ENCODE measurements around the gene CCT6A.
"Not testable (repeated sequence)": the region's sequence is repeated elsewhere in the genome, so short reads cannot be mapped to it uniquely, and the experiment has no call there.

CCT6A gene

GRCh38 chr7:56104138-56104537, 52.6 kb downstream of the CCT6A start:
- DNase-seq: not testable (repeated sequence)

- peak; percentile 24 to 48 for DNase-seq
Measured at GRCh38 chr7:56105508-56105907, 53.9 kb downstream of the CCT6A start.

DNA sequence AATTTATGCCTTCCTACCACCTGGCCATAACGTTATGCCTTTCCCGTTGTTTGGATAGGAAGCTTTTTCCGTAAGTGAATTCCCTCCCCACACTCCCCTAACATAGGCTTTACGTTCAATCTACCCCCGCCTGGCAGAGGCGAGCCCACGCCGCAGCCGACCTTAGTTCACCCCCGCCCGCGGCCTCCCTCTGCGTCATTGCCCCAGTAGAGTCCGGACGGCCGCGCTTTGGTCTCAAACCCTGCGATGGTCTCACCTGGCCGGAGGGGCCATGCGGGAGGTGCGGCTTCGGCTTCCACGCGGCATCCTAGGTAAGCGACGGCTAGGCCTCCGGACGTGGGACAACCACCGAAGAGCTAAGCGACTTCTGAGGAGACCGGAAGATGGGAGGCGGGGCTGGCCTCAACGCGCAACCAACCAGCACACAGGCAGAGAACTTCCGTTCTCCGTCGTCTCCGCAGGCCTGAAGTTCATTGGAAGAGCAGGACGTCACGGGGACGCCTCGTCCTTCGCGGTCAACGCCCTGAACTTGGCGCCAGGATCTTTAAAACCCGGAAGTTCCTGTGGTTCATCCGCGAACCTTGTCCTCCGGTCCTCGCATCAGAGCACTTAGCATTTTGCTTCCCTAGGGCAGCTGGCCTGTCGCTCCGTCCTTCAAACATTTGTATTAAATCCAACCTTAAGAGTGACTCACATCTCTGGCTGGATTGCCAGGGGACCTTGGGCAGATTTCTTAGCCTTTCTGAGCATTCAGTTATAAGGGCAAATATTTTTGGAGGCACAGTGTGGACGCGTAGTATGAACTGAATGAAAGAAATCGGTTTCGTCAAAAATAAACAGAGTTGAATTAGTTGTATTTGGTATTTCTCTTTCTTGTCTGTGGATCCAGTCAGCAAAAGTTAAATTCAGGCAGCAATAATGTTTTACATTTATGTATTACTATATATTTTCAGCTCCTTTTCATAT, 54.8 kb downstream of the CCT6A start, which contains the start of gene CHCHD2:
TSS of gene CHCHD2 (minus strand) at position 369 of the 966 bp plus-strand sequence. CDS start at position 306, 63 bp downstream.
- peak; percentile 100 for DNase-seq

- no peak for DNase-seq
Measured at GRCh38 chr7:56107954-56108258, 56.3 kb downstream of the CCT6A start.

DNA sequence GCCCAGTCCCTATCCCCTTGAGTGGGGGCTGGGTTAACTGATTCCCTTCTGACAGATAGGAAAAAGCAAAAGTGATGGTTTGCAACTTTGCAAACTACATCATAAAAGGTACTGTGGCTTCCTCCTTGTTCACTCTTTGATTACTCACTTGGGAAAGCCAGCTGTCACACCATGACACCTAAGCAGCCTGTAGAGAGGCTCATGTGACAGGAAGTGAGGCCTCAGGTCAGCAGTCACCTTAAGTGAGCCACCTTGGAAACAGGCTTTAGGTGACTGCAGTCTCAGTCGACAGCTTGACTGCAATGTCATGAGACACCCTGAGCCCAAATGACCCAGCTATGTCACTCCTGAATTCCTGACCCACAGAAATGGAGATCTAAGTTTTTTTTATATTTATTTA, 59.0 kb downstream of the CCT6A start:
- DNase-seq: no peak

- not testable (repeated sequence) for DNase-seq
Measured at GRCh38 chr7:56112244-56112643, 60.7 kb downstream of the CCT6A start.
